Stimulated activated CD4-positive, alpha-beta T cell treated with anti-CD3 and anti-CD28 coated beads, Interleukin-4, amount 100 ng/mL, for 1 hour (primary cell): ENCODE measurements around the gene WDR86.
A peak's percentile ranks its signal among the peaks of the same experiment; 100 is the strongest.

Experiments used
- DNase-seq: peaks from one replicate; pipeline ENCODE4 v3.0.0-alpha.2; 2020

The WDR86 gene

DNA sequence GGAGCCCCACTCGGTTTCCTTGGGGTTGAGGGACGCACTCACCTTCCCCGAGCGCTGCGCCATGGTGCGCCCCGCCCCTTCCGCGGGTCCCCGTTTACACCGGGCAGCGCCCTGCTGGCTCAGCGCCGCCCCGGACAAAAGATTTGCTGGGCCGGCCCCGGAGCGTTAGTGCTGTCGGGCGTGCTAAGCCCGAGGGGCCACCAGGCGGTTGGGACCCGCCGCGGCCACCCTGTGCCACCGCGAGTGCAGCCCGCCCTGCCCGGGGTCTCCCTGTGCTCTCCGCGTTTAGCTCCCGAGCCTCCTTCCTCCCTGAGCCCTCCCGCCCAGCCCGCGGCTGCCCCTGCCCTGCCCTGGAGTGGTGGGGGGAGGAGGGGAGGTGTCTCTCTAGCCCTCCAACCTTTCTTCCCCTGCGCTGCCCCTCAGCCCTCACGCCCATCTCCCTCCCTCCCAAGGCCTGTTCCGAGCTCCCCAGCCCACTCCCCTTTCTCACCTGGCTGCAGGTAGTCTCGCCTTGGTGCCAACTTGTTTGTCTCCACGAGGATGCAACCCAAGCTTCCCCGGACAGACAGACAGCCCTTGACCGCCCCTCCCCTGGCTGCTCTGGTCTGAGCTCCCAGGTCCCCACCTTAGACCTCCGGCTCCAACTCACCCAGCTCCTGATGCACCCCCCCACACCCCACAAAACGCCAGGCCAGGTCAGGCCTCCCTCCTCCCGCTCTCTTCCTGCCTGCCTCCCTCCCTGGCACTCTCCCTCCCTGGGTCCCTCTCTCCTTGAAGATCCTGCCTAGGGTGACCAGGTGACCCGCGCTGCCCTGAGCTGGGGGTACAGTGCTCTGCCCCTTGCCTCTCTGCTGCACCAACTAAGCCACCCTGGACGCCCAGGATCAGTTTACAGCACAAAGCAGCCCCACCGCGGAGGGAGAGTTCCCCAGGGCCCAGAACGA is 30.3 kb upstream of the WDR86 start, which contains the start of gene CRYGN:
TSS of gene CRYGN (minus strand) at position 287 of the 944 bp plus-strand sequence. CDS start at position 63, 224 bp downstream.
- peak; percentile 27 for DNase-seq

- DNase-seq = no peak
Measured at GRCh38 chr7:151438864-151439601, 29.2 kb upstream of the WDR86 start.

DNA sequence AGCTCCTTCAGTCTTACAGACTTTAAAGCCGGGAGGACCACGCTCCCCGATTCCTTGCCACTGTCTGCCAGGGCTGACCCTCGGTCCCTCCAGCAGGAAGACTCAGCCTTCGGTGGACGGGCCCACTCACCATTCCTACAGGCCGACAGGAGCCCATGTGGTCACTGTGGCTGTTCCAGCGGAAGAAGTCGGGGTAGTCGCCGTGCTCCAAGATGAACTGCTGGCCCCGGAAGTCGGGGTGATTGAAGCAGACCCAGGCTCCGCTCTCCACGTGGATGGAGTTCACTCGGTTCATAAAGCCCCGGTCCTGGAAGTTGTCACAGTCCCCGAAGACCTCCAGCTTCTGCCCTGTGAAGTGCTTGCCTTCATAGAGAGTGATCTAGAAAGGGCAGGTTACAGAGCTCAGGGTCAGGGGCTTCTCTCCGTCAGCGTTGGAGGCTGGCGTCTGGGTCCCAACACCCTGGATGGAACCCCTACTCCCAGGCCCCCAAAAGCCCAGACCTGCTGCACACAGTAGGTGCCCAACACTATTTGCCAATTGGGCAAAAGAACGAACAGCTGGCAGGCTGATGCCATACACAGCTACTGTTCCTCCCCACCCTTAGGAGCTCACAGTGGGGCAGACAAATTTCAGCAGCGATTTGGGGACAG is 28.2 kb upstream of the WDR86 start:
- no peak for DNase-seq

DNA sequence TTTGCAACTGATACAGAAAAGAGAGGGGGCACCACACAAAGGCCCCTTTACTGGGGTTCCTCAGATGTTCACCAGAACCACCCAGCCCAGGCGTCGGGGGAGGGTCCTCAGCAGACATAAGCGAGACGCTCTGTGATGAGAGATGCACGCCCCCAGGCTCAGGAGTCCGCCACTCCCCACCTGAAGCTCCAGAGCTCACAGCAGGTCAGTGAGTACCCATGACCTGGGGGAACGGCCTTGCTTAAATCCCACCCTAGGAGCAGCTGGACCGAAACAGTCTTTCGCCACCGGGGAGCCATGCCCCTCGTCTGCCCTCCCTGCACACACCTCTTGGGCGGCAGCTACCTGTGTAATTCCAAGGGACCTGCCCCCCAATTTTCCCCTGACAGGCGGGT is 27.3 kb upstream of the WDR86 start:
- DNase-seq = no peak

GRCh38 chr7:151436446-151437158 is 26.8 kb upstream of the WDR86 start:
- no peak for DNase-seq

DNA sequence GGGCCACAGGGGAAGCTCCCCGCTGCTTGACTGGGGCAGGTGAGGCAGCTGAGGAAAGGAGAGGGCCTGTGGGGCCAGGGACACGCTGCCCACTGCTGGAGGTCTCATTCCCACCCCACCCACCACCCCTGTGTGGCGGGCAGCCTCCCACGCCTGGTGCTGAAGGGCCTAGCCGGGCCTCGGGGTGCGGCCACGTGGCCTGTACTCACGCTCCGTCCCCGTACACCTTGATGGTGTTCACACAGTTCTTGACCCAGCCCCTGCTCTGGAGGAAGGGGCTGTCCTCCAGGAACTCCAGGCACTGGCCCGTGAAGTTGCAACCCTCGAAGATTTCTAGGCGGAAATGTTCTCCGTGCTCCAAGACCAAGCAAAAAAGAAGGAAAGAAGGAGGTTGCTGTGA is 26.1 kb upstream of the WDR86 start:
- DNase-seq = no peak

DNA sequence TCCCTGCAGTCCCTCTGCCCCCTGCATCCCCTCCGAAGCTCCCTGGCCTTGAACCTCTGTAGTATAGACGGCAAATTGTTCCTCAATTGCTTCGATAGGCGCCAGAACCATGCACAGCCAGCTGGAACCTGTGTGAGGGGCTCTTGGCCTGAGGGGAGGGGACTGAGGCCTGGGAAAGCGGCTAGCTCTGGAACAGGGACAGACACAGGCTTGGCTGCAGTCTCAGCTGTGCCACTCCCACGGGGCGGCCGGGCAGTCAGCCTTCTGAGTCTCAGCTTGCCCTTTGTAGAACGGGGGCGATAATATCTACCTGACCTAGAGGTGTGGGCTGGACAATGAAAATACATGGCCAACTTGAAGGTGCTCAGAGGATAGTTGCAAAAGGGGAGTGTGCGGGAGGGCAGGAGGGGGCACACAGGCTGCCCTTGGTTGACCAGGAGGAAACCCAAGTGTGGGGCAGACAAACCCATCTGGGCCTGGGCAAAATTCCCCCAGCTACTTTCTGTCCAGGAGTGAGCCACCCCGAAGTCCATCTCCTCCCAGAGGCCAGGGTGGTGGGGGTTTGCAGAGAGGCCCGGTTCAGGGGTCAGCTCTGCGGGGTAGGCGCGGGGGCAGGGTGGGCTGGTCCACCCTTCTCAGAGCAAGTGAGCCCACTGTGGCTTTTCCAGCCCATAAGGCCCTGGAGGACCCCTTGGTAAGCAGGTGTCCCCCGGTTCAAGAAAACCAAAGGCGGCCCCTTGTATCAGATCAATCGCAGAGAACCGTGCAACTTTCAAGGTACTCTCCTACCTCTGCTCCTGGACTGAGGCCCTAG is 25.5 kb upstream of the WDR86 start:
- DNase-seq = no peak

DNA sequence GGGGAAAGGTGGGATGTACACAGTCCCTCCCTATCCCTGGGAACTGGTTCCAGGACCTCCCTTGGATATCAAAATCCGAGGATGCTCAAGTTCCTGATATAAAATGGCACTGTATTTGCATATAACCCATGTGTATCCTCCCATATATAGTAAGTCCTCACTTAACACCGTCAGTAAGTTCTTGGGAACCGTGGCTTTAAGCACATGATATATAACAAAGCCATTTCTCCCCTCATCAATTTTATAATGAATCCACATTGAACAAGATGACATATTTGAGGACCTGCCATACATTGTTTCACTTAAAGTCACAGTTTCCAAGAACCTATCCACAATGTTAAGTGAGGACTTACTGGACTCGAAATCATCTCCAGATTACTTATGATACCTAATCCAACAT is 24.7 kb upstream of the WDR86 start:
- no peak for DNase-seq

GRCh38 chr7:151433721-151434400 is 24.0 kb upstream of the WDR86 start:
- no peak for DNase-seq

DNA sequence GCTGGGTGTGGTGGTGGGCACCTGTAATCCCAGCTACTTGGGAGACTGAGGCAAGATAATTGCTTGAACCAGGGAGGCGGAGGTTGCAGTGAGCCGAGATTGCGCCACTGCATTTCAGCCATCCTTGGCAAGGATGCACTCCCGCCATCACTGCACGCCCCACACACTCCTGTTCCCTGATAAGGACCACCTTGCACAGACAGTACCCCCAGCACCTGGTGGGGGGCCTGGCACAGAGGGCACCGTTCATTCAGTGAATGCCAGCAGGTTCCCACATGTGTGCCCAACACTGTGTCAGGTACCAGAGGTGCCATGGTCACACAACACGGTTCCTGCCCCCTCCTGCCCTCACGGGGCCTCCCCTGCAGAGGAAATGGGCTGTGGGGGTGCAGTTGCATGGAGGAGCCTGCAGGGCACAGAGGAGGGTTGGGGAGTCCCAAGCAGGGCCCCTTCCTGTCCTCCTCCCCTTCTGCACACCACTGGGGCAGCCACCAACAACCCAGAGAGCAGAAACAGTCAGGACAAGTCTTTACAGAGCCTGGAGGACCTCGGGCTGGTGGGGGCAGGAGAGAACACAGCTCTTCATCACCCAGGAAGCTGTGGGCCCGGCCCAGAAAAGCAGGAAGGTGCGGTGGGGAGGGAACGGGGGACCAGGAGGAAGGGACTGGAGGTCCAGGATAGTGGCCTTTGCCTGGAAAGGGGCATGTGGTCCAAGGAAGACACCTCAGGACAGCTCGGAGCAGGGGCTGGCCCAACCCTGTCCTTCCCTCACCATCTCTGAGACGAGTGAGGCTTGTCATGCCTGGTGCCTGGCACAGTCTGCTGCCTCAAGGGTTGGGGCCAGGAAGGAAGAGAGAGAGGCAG is 23.1 kb upstream of the WDR86 start:
- peak; percentile 49 for DNase-seq

DNA sequence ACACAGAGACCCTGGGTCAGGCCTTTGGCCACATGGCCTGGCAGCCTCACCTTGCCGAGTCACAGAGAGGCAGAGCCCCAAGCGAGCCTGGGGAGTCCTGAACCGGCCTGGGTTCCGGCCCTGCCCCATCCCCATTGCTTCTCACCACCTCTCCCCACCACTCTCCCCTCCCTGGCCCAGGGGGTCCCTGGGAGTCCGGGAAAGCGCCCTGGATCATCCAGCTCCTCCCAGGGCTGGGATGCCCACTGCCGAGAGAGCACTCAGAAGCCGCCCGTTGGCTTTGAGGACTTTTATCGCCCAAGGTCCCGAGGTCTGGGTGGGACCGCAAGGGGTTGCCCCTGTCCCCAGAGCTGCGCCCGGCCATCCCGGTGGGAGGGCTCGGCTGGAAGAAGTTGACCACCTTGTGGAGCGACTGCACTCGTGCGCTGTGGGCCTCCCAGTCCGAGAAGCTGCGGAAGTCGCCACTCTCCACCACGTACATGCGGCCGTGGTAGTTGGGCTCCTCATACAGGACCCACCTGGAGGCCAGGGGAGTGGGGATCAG is 22.0 kb upstream of the WDR86 start:
- no peak for DNase-seq

GRCh38 chr7:151431281-151431767 is 21.5 kb upstream of the WDR86 start:
- DNase-seq = no peak

GRCh38 chr7:151430391-151431205 is 20.8 kb upstream of the WDR86 start:
- no peak for DNase-seq

DNA sequence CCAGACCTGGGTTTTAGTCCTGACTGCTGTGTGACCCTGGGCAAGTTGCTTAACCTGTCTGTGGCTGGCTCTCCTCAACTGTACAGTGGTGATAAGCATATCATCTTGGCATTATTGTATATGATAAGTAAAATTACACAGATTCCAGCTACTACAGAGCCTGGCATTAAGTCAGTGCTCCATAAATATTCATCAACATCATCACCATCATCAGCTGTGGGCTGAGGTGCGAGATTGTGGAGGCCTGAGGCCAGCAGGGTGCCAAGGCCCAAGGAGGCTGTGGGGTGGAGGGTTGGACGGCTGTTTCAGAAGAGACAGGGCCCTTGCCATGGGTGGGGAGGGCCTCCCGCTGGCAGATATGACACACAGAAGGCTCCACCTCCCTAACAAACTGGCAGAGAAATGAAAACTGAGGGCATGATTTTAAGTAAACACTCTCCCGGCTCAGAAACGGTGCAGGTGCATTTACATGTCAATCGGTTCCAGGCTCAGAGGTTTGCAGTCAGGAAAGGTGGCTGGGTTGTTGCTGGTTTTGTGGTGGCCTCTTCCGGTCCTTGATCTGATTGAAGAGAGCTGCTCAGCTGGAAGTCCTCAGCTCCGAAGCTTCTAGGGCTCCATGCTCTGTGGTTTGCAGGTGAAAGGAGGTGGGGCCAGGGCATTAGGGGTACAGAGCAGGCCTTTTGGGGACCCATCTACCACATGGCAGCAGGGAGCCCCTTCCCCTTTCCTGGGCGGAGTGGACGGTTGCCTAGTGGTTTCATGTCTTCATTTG is 19.9 kb upstream of the WDR86 start:
- DNase-seq = peak; percentile 33

DNA sequence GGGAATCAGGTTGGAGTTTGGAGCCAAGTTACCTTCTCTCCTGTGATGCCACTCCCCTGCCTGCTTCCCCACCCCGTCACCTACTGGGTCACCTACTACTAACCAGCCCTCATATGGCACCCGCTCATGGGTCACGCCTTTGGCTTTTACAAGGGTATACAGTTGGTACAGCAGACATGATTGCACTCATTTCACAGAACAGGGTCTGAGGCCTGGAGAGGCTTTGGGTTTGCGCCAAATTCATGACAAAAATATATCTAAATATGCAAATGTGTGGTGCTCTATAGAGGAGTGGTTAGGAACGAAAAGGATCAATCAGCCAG is 19.4 kb upstream of the WDR86 start:
- no peak for DNase-seq

GRCh38 chr7:151428378-151429236 is 18.8 kb upstream of the WDR86 start:
- DNase-seq = no peak

- DNase-seq = no peak
Measured at GRCh38 chr7:151427705-151428377, 18.0 kb upstream of the WDR86 start.
